DOHH2 (cell line): ENCODE data around the gene RPH3AL.

Source experiments
- H3F3A ChIP-seq: fragments of 200-600 bp; sonication (generic), shearing (Covaris generic); 2 replicates; pipeline ENCODE4 v1.6.0; 2016; ENCODE audit warnings: antibody characterized with exemption, mild to moderate bottlenecking; ENCODE audit not compliant: control insufficient read depth, insufficient read depth
- H3K27ac ChIP-seq: fragments of 200-600 bp; sonication (generic); 2 replicates; pipeline ENCODE4 v1.5.1; 2014; ENCODE audit warnings: low read depth, mild to moderate bottlenecking, low read length, moderate library complexity
- H3K27me3 ChIP-seq: fragments of 200-600 bp; sonication (generic); 2 replicates; pipeline ENCODE4 v1.6.1; 2014; ENCODE audit warnings: mild to moderate bottlenecking, low read length, mixed read lengths; ENCODE audit not compliant: control insufficient read depth
- H3K36me3 ChIP-seq: fragments of 200-600 bp; sonication (generic); 2 replicates; pipeline ENCODE4 v1.6.1; 2014; ENCODE audit warnings: mild to moderate bottlenecking, low read length, moderate library complexity, mixed read lengths; ENCODE audit not compliant: control insufficient read depth
- H3K4me1 ChIP-seq: fragments of 200-600 bp; sonication (generic); 2 replicates; pipeline ENCODE4 v1.6.1; 2014; ENCODE audit warnings: mild to moderate bottlenecking, low read length, mixed read lengths; ENCODE audit not compliant: control insufficient read depth
- H3K4me2 ChIP-seq: fragments of 200-600 bp; sonication (generic); 2 replicates; pipeline ENCODE4 v1.6.0; 2014; ENCODE audit warnings: mild to moderate bottlenecking, low read length, moderate library complexity
- H3K4me3 ChIP-seq: fragments of 200-600 bp; sonication (generic); 2 replicates; pipeline ENCODE4 v1.5.1; 2014; ENCODE audit warnings: mild to moderate bottlenecking, low read length, mixed read lengths
- H3K79me2 ChIP-seq: fragments of 200-600 bp; sonication (generic); 2 replicates; pipeline ENCODE4 v1.6.1; 2014; ENCODE audit warnings: mild to moderate bottlenecking, low read length, mixed read lengths; ENCODE audit not compliant: control insufficient read depth
- H3K9me2 ChIP-seq: fragments of 200-600 bp; sonication (generic); replicated peaks from 2 replicates; pipeline ENCODE4 v1.6.1; 2014; ENCODE audit warnings: mild to moderate bottlenecking, low read length, mixed read lengths; ENCODE audit not compliant: control insufficient read depth
- H3K9me3 ChIP-seq: fragments of 200-600 bp; sonication (generic); 2 replicates; pipeline ENCODE4 v1.6.1; 2014; ENCODE audit warnings: antibody characterized with exemption, low read length, mixed read lengths; ENCODE audit not compliant: control insufficient read depth, insufficient read depth
- H4K20me1 ChIP-seq: fragments of 200-600 bp; sonication (generic); 2 replicates; pipeline ENCODE4 v1.6.0; 2014; ENCODE audit warnings: low read depth, mild to moderate bottlenecking, antibody characterized with exemption, low read length, moderate library complexity; ENCODE audit not compliant: control insufficient read depth, insufficient read depth
- CTCF ChIP-seq: fragments of 200-600 bp; sonication (generic); IDR thresholded peaks from one replicate; pipeline ENCODE4 v1.5.1; 2014; ENCODE audit warnings: antibody characterized with exemption, mild to moderate bottlenecking, low read depth, low read length; ENCODE audit not compliant: poor library complexity, severe bottlenecking
- EZH2phosphoT487 ChIP-seq: fragments of 200-600 bp; sonication (generic); IDR thresholded peaks from 2 replicates; pipeline ENCODE4 v1.6.1; 2017; ENCODE audit warnings: borderline replicate concordance, mild to moderate bottlenecking, antibody characterized with exemption, low read length, moderate library complexity, mixed read lengths

RPH3AL gene

GRCh38 chr17:352421-353212, at the start of gene RPH3AL:
RPH3AL (minus strand) TSS chr17:352807; CDS start chr17:327543, 25,264 bp downstream.
- peaks cover 20% of the 10 kb centered on the region; the same call in 1 of the 2 replicates for H3K9me3 ChIP-seq
- no peaks in the 10 kb centered on the region for H3K79me2 ChIP-seq
- no peaks in the 10 kb centered on the region for H3K9me2 ChIP-seq
- H3K36me3 ChIP-seq = no peaks in the 10 kb centered on the region
- no peak within 1 kb of the TSS for H3K4me3 ChIP-seq
- no peaks in the 10 kb centered on the region for H4K20me1 ChIP-seq
- no peaks in the 10 kb centered on the region for H3K27me3 ChIP-seq
- H3K4me2 ChIP-seq = no peak within 1 kb of the TSS
- no peaks in the 10 kb centered on the region for H3K4me1 ChIP-seq
- TF ChIP-seq CTCF (no peak), EZH2phosphoT487 (no peak)
- H3F3A ChIP-seq = no peaks in the 10 kb centered on the region
- H3K27ac ChIP-seq = no peak within 1 kb of the TSS

- no peaks in the 10 kb centered on the region for H3K36me3 ChIP-seq
- no peaks in the 10 kb centered on the region for H3K79me2 ChIP-seq
- no peak overlapping the region for H3K4me3 ChIP-seq
- no peaks in the 10 kb centered on the region for H3K9me3 ChIP-seq
- TF ChIP-seq CTCF (no peak), EZH2phosphoT487 (no peak)
- no peaks in the 10 kb centered on the region for H4K20me1 ChIP-seq
- H3K4me2 ChIP-seq = no peak overlapping the region
- no peaks in the 10 kb centered on the region for H3K4me1 ChIP-seq
- no peaks in the 10 kb centered on the region for H3K9me2 ChIP-seq
- no peaks in the 10 kb centered on the region for H3K27me3 ChIP-seq
- H3F3A ChIP-seq = no peaks in the 10 kb centered on the region
- no peak overlapping the region for H3K27ac ChIP-seq
Observed at GRCh38 chr17:400257-400656, 47.6 kb upstream of the RPH3AL start.

GRCh38 chr17:396788-397187, 44.2 kb upstream of the RPH3AL start:
- no peak overlapping the region for H3K4me2 ChIP-seq
- H3K36me3 ChIP-seq = no peaks in the 10 kb centered on the region
- H3K79me2 ChIP-seq = no peaks in the 10 kb centered on the region
- no peaks in the 10 kb centered on the region for H3K4me1 ChIP-seq
- H3K9me3 ChIP-seq = no peaks in the 10 kb centered on the region
- H3K27me3 ChIP-seq = no peaks in the 10 kb centered on the region
- TF ChIP-seq CTCF (no peak), EZH2phosphoT487 (no peak)
- H4K20me1 ChIP-seq = no peaks in the 10 kb centered on the region
- no peak overlapping the region for H3K4me3 ChIP-seq
- no peak overlapping the region for H3K27ac ChIP-seq
- no peaks in the 10 kb centered on the region for H3F3A ChIP-seq
- no peaks in the 10 kb centered on the region for H3K9me2 ChIP-seq
